ENCODE results near the gene MEF2A.
"Not testable (repeated sequence)": the region's sequence is repeated elsewhere in the genome, so short reads cannot be mapped to it uniquely, and the experiment has no call there.

The MEF2A gene

DNA sequence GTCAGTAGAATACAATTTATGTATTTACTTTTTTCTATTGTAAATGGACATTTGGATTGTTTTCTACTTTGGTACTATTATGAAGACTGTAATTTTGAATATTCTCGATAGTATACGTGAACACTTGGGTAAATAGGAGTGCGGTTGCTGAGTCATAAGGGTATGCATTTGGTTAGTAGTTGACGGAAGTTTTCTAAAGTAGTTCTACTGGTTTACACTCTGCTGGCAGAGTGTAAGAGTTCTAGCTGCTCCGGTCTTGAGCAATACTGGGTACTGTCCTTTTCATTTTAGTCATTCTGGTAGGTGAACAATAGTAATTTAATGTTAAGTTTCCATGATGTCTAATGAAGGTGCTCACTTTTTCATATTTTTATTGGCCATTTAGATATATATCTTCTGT lies 70.0 kb downstream of the MEF2A start:
- FAIRE-seq (peak; percentile 69), DNase-seq (ENCODE audit: insufficient read length, low spot score) (no peak)

DNA sequence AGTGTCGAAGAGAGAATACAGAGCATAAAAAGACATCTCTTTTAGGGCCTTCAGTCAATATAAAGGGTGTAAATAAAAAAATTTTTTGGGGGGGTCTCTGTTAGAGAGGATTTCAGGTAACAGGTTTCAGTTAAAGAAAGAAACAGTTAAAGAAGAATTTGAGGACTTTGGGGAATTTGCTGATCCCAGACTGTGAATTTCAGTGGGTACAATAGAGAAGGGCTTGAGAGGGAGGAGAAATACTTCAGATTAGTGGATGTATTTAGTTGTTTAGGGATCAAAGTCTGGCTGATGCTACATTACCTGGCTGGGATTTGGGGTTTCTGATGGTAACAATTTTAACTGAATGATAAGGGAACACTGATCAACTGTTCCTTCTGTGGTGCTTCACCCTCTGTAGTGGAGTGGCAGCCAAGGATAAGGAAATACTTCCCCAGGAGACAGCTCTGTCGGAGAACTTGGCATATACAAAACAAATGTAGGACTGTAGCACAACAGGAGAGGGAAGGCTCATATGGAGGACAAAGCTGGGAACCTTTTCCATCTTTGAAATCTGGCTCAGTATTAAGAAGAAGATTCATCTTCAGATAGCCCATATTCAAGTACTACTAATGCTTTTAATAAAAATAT lies 79.2 kb downstream of the MEF2A start:
- FAIRE-seq (no peak), DNase-seq (ENCODE audit: insufficient read length, low spot score) (no peak)

DNA sequence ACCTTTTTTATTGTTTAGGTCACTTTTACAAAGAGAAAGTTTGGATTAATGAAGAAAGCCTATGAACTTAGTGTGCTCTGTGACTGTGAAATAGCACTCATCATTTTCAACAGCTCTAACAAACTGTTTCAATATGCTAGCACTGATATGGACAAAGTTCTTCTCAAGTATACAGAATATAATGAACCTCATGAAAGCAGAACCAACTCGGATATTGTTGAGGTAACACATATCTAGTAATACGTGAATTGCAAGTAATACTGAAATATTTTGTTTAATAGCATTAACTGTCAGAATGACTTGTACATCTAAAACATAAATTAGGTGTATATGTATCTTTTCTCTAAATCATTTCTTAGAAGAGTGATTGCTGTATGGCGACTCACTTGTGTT lies 79.8 kb downstream of the MEF2A start:
- DNase-seq (ENCODE audit: insufficient read length, low spot score) (no peak), FAIRE-seq (no peak)

DNA sequence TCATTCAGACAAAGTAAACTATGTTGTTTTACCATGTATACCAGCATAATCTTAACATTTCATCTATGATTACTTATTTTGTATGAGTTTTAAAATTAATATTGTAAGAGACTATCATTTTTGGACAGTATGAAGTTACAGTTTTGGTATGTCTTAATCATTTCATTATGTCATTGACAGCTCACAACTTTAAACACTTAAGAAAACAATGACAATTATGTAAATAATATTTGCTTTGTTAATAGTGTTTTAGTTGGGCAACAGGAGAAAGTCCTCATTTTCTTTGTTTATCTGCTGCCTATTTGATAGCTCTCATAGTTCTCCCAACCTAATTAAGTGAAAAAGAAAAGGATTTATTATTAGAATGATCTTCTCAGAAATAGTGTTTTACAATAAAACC lies 80.2 kb downstream of the MEF2A start:
- no peak for FAIRE-seq
- DNase-seq (ENCODE audit: insufficient read length, low spot score) = no peak

DNA sequence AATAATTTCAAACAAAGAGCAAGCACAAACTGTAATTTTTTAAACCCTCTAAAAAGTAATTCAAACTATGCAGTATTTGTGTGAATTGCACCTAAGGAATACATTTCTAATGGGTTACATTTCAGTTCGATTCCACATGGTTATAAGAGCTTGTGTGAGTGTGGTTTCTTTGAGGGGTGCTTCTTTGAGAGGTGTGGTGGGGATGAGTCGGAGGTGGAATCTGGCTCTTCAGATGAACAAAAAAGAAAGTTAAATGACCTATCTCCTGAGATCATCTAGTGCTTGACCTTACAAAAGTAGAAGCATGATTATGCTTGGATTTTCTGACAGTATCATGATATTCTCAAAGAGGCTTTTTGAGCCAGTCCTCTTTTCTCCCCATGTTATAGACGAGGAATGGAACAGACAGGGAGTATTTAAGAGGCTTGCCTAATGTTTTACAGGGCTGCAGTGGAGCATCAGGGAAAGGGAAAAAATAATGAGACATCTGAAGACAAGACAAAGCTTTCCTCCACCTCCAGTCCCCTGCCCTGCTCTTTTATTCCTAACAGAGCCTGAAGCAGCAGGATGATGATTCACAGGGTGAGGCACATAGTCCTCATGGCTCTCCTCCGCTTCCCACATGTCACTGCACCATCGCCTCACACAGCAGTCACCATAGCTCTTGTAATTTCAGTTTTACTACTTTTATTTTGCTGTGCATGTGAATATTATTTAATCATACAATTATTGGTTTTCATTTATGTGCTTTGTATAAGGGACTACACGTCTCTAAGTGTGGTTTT lies 85.4 kb downstream of the MEF2A start:
- no peak for DNase-seq (ENCODE audit: insufficient read length, low spot score)
- FAIRE-seq = no peak

DNA sequence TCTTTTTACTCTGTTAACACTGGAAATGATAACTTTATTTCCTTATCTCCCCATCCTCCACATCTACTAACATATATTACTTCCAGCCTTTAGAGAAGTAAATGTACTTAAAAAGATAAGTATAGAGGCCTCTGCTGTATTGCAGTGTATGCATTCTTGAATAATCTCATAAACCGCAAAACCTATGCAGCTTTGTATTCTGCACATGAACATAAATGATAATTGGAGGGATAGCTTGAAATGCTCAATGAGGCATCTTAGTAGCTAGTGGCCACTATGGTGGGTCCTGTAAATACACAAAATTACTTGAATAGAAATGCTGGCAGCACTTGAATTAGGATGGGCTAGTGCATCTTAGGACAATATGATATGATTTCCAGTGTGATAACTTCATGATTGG lies 90.4 kb downstream of the MEF2A start:
- DNase-seq (ENCODE audit: insufficient read length, low spot score) (no peak), FAIRE-seq (no peak)

DNA sequence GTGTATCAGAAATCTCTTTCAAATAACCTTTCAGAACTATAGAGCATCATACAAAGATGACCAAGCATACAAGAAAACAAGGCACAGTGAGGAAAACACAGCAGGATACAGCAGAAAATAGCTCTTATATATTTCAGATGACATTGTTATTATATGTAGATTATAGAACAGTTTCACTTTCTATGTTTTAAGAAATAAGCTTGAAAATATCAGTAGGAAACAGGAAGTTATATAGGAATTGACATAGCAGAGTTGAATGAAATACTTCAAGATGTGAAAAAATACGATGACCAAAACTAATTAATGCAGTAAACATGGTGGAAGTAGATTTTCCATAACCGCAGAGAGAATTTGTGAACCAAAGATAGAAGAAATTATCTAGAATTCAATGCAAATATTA lies 92.2 kb downstream of the MEF2A start:
- DNase-seq (ENCODE audit: insufficient read length, low spot score) = no peak
- peak; percentile 57 for FAIRE-seq

DNA sequence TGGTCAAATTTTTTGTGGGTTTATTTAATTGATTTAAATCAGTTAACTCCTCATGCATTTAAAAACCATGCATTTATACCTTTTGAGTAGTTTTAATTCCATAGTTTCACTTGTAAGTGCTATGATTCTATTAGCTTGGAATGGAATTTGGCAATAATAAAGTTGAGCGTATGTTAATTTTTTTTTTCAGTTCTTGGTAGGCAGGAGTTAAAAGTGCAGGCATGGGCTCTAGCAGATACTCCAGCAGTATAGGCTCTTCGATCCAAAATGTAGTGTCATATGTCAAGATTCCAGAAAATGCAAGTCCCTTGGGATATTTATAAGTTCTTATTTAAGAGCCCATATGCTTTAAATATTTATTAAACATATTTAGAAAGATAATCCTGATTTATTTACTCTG lies 97.1 kb downstream of the MEF2A start:
- no peak for FAIRE-seq
- DNase-seq (ENCODE audit: insufficient read length, low spot score) = no peak

DNA sequence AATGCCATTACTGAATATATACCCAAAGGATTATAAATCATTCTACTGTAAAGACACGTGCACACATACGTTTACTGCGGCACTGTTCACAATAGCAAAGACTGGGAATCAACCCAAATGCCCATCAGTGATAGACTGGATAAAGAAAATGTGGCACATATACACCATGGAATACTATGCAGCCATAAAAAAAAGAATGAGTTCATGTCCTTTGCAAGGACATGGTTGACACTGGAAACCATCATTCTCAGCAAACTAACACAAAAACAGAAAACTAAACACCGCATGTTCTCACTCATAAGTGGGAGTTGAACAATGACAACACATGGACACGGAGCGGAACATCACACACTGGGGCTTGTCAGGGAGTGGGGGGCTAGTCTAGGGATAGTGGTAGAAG lies 100.3 kb downstream of the MEF2A start:
- not testable (repeated sequence) for FAIRE-seq

DNA sequence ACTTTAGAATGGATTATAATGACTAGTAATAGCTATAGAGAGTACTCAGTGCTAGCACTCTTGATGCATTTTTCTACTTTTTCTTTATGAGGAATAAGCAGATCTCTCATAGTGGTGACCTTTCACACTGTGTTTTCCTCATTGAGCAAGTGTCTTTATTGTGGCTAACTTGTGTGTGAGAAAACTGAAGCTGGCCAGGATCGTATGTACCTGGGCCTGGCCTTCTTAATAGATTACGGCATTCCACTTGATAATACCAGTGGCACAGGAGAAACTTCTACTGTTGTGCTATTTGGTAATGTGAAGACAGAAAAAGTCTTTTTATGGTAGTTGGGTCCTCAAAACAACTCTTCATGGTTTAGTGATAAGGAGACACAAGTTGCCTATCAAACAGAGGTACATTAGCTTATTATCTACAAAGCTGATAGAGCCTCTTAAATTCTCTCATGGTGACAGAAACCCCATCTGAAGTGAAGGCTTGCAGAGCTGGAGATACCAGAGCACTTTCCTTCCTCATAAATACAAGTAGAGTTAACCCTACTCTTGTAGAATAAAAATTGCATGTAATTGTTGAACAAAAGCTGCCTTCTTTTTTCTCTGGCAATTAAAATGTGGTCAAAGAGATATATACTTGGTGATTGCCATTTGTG lies 102.9 kb downstream of the MEF2A start:
- no peak for DNase-seq (ENCODE audit: insufficient read length, low spot score)
- no peak for FAIRE-seq

More for the DNA sequence above, 100.3 kb downstream of the MEF2A start:
- not testable (repeated sequence) for DNase-seq (ENCODE audit: insufficient read length, low spot score)

DNA sequence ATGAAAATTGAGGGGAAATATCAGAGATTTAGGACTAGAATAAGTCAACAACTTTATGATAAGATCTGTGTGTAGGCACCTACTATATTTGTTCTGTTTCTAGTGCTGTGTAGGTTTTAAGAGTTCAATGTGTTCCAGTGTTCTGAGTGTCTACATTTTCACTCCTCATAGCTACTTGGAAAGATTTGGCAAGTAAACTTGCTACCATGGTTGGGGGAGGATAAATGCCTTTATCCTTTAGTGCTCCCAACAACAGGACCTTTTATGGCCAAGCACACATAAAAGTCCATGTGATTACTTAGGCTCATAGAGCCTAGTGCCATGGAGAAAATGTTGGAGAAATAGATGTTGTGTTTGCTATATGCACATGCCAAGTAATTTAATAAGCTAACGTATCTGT lies 103.5 kb downstream of the MEF2A start:
- FAIRE-seq = no peak
- no peak for DNase-seq (ENCODE audit: insufficient read length, low spot score)

DNA sequence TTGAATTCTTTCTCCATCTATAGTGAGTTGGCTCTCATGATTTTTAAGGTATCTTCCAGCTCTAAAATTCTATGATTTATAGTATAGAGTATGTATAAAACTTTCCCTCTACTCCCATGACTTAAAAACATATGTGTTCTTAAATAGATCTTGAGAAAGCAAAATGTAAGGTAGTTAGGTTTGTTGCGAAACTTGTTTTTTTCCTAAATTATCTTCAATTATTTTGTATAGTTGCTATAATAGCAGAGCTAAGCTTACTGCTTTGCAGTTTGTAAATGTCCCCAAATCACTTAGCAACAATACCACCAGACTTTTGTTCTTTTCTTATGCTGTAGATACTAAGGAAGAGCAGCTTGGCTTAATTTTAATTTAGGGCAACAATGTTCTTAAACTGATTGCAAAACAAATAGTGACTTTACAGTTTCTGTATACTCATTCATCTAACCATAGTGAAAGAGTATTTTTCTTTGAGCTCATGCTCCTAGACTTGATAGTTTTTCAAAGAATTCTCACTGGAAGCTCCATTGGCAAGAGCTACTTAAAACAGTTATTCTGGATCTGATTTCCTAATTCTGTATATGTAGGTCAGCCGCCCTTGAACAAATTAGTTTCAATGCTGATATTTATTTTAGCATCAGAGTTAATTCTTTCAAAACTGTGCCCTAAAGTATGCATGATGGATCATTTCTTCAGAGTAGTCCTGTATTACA lies 106.3 kb downstream of the MEF2A start:
- peak; percentile 76 for FAIRE-seq
- DNase-seq (ENCODE audit: insufficient read length, low spot score) = no peak

DNA sequence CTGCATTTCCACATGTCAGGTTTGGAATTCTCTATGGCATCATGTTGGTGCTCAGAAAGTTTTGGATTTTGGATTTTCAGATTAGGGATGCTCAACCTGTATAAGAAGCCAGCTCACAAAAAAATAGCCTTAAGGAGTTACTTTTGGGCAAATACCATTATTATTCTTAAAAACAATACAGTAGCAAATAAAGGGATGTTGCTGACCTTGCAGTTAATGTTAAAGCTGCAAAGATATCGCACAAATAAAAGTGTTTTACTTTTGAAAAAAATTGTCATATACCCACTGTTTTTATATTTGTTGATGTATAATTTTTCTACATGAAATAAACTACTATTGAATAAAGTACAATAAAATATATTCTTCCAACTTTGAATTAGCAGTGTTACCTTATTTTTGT lies 107.3 kb downstream of the MEF2A start:
- DNase-seq (ENCODE audit: insufficient read length, low spot score) (no peak), FAIRE-seq (peak; percentile 63)

DNA sequence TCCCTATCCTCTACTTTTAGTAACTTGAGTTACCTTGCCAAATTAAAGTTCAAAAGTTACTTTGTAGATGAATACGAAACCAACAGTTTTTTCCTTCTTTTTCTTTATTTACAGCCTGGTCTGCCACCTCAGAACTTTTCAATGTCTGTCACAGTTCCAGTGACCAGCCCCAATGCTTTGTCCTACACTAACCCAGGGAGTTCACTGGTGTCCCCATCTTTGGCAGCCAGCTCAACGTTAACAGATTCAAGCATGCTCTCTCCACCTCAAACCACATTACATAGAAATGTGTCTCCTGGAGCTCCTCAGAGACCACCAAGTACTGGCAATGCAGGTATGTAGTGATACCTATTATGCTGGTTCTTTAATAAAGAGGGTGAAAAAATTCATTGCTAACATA lies 108.5 kb downstream of the MEF2A start:
- DNase-seq (ENCODE audit: insufficient read length, low spot score) (no peak), FAIRE-seq (no peak)

DNA sequence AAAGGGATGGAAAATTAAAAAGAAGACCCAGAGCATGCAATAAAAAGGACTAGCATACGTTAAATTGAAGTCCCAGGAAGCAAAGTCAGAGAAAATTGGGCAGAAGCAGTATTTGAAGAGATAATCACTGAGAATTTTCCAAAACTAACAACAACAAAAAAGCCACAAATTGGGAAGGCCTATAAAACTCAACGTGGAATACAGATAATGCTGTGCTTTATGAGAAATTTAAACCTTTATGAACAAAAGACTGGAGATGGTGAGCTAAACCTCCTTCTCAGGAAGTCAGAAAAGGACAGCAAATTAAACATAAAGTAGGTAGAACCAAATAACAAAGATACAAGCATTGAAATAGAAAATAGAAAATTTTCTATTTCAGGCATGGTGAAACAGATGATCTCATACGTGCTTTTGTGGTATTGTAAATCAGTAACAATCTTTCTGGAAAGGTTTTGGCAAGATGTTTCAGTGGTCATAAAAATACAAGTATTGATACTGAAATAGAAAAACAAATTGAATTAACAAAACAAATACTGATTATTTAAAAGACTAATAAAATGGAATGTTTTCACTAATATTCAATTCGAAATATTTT lies 111.9 kb downstream of the MEF2A start:
- peak; percentile 8 for DNase-seq (ENCODE audit: insufficient read length, low spot score)
- peak; percentile 85 for FAIRE-seq

DNA sequence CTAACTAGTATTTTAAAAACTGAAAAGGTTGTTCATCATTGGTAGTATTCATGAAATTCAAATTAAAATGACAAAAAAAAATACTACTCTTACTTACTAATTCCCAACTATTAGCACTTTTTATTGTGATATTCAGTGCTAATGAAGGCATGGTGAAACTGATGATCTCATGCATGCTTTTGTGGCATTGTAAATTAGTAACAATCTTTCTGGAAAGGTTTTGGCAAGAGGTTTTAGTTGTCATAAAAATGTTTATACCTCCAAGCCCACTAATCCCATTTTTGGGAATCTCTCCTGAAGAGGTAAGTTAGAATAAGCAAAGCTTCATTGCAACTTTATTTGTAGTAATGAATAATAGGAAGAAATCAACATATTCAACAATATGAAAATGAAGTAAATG lies 114.5 kb downstream of the MEF2A start:
- FAIRE-seq (peak; percentile 68), DNase-seq (ENCODE audit: insufficient read length, low spot score) (no peak)

DNA sequence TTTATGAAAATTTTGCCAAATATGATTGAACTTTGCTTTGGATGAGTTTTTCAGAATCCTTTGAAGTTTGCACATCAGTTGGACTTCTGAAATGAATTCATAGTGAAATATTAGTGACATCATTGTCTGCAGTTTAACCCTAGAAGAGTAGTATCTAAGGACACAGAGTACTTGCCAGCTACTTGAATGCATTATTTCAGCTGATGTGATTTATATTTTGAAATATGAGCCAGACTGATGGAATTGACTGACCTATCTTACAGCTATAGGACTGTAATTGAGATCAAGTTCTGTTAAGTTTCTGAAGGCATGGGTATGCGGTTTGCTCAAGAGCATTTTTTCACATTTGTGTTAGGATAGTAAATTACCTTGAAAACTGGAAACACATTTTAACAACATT lies 116.2 kb downstream of the MEF2A start:
- no peak for DNase-seq (ENCODE audit: insufficient read length, low spot score)
- FAIRE-seq = peak; percentile 67

DNA sequence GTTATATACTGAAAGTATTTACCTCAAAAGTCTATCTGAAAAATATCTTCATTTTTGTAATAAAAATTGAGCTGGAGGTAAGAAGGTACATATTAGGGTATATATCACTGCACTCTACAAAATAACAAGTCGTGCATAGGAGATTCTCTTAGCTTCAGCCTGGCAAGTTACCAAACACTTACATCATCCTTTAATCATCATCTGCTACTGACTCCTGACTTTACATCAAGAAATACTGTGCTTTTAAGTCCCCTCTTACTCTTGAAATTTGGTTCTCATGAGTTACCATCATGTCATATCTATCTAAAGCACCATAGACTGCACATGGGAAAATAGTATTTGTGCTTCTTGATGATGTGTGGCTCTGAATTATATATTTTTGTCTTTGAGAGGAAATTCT lies 116.7 kb downstream of the MEF2A start:
- no peak for DNase-seq (ENCODE audit: insufficient read length, low spot score)

DNA sequence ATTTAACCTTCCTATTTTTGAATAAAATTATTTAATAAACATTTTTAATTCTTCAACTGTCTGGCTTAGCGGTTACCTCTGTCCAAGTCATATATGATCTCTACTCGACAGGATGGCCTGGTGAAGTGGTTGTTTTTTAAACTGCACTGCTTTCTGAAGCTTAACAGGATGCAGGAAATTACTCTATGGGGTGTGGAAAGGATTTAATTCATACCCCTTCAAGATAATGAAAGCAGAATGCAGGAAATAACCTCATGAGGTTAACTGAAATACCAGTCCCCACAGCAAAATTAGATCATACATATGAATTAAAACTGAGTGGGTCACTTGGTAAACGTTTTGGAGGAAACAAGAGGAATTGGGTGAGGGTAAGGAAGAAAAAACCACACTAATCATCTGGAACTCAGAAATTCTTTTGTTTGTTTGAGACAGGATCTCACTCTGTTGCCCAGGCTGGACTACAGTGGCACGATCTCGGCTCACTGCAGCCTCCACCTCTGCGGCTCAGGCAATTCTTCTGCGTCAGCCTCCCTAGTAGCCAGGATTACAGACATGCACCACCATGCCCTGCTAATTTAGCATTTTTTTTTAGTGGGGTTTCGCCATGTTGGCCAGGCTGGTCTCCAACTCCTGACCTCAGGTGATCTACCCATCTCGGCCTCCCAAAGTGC lies 117.4 kb downstream of the MEF2A start:
- no peak for FAIRE-seq
- DNase-seq (ENCODE audit: insufficient read length, low spot score) = no peak

More for the DNA sequence above, 116.7 kb downstream of the MEF2A start:
- no peak for FAIRE-seq

DNA sequence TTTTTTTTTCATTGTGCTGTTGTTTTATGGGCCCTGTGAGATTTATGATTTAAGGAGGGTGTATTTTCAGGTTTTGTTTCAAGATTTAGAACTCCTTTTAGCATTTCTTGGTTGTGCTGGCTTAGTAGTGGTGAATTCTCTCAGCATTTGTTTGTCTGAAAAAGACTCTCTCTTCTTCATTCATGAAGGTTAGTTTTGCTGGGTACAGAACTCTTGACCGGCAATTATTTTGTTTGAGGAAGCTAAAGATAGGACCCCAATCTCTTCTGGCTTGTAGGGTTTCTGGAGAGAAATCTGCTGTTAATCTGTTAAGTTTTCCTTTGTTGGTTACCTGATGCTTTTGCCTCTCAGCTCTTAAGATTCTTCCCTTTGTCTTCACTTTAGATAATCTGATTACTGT lies 120.5 kb downstream of the MEF2A start:
- no peak for DNase-seq (ENCODE audit: insufficient read length, low spot score)
- FAIRE-seq = no peak
